ENCODE data around the gene KIAA0408.

- TF ChIP-seq POLR2A (IDR thresholded peaks at IDR 0.05) (no peak), EP300 (IDR thresholded peaks at IDR 0.05) (no peak)
- TF ChIP-seq, protein P1, sequence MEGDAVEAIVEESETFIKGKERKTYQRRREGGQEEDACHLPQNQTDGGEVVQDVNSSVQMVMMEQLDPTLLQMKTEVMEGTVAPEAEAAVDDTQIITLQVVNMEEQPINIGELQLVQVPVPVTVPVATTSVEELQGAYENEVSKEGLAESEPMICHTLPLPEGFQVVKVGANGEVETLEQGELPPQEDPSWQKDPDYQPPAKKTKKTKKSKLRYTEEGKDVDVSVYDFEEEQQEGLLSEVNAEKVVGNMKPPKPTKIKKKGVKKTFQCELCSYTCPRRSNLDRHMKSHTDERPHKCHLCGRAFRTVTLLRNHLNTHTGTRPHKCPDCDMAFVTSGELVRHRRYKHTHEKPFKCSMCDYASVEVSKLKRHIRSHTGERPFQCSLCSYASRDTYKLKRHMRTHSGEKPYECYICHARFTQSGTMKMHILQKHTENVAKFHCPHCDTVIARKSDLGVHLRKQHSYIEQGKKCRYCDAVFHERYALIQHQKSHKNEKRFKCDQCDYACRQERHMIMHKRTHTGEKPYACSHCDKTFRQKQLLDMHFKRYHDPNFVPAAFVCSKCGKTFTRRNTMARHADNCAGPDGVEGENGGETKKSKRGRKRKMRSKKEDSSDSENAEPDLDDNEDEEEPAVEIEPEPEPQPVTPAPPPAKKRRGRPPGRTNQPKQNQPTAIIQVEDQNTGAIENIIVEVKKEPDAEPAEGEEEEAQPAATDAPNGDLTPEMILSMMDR (IDR thresholded peaks at IDR 0.05), result no peak
These were observed 372 bp downstream of the KIAA0408 start for GRCh38 chr6:127458817-127459216.
